ENCODE measurements around the gene DLGAP1.

Gene DLGAP1

GRCh38 chr18:3836483-3837335 lies 618.4 kb downstream of the DLGAP1 start:
- Histone ChIP-seq H3K27me3 (ENCODE audit: insufficient read depth, poor library complexity, severe bottlenecking) (peaks cover 6% of the 10 kb centered on the region), H3K4me3 (replicated peaks; ENCODE audit: insufficient read depth, low read length) (no peak overlapping the region), H3K27ac (replicated peaks) (no peak overlapping the region)
- no peak for TF ChIP-seq GABPA (IDR thresholded peaks at IDR 0.05; ENCODE audit: low read depth)
- TF ChIP-seq POLR2AphosphoS5 (IDR thresholded peaks at IDR 0.05; ENCODE audit: low read depth) = no peak
- TF ChIP-seq SPI1 (IDR thresholded peaks at IDR 0.05; ENCODE audit: borderline replicate concordance, low read depth) = no peak
- no peak for TF ChIP-seq REST (IDR thresholded peaks at IDR 0.05; ENCODE audit: insufficient replicate concordance, low read depth)
- TF ChIP-seq CTCF (IDR thresholded peaks at IDR 0.05; ENCODE audit: insufficient read depth, low read length) = no peak
- DNase-seq (ENCODE audit: low read depth in 1 of 2, low spot score in 1 of 2) = no peak

- DNase-seq (ENCODE audit: low read depth in 1 of 2, low spot score in 1 of 2) = no peak
- no peak overlapping the region for H3K4me3 ChIP-seq (replicated peaks; ENCODE audit: insufficient read depth, low read length)
- no peak overlapping the region for H3K27ac ChIP-seq (replicated peaks)
- TF ChIP-seq CTCF (IDR thresholded peaks at IDR 0.05; ENCODE audit: insufficient read depth, low read length) (no peak), SPI1 (IDR thresholded peaks at IDR 0.05; ENCODE audit: borderline replicate concordance, low read depth) (no peak), POLR2AphosphoS5 (IDR thresholded peaks at IDR 0.05; ENCODE audit: low read depth) (no peak), GABPA (IDR thresholded peaks at IDR 0.05; ENCODE audit: low read depth) (no peak), REST (IDR thresholded peaks at IDR 0.05; ENCODE audit: insufficient replicate concordance, low read depth) (no peak)
- H3K27me3 ChIP-seq (ENCODE audit: insufficient read depth, poor library complexity, severe bottlenecking) = peaks cover 3% of the 10 kb centered on the region
Measured at GRCh38 chr18:3832025-3832638, 623.0 kb downstream of the DLGAP1 start.

GRCh38 chr18:3830604-3831003 lies 624.5 kb downstream of the DLGAP1 start:
- TF ChIP-seq SPI1 (IDR thresholded peaks at IDR 0.05; ENCODE audit: borderline replicate concordance, low read depth) (no peak), GABPA (IDR thresholded peaks at IDR 0.05; ENCODE audit: low read depth) (no peak), CTCF (IDR thresholded peaks at IDR 0.05; ENCODE audit: insufficient read depth, low read length) (no peak), REST (IDR thresholded peaks at IDR 0.05; ENCODE audit: insufficient replicate concordance, low read depth) (no peak), POLR2AphosphoS5 (IDR thresholded peaks at IDR 0.05; ENCODE audit: low read depth) (no peak)
- DNase-seq (ENCODE audit: low read depth in 1 of 2, low spot score in 1 of 2) = no peak
- Histone ChIP-seq H3K4me3 (replicated peaks; ENCODE audit: insufficient read depth, low read length) (no peak overlapping the region), H3K27me3 (ENCODE audit: insufficient read depth, poor library complexity, severe bottlenecking) (no peaks in the 10 kb centered on the region), H3K27ac (replicated peaks) (no peak overlapping the region)

Data from HL-60 (cell line).